Right forelimb (tissue), 1 donor: ENCODE results near the gene HRK.
A peak's percentile ranks its signal among the peaks of the same experiment; 100 is the strongest.

Source experiments
- DNase-seq: peaks from one replicate; pipeline ENCODE4 v3.0.0-alpha.2; 2018

Gene HRK

GRCh38 chr12:116864371-116865160 is 16.7 kb downstream of the HRK start:
- no peak for DNase-seq

GRCh38 chr12:116863275-116863767 is 17.9 kb downstream of the HRK start:
- no peak for DNase-seq

- no peak for DNase-seq
These were observed 19.1 kb downstream of the HRK start for GRCh38 chr12:116862167-116862566.

GRCh38 chr12:116861320-116861719 is 19.9 kb downstream of the HRK start:
- peak; percentile 67 for DNase-seq

- DNase-seq = no peak
These were observed 21.0 kb downstream of the HRK start for GRCh38 chr12:116860263-116860662.

- DNase-seq = no peak
These were observed 22.2 kb downstream of the HRK start for GRCh38 chr12:116859079-116859478.

- DNase-seq = no peak
These were observed 24.5 kb downstream of the HRK start for GRCh38 chr12:116856729-116857128.

GRCh38 chr12:116855744-116856470 is 25.3 kb downstream of the HRK start:
- DNase-seq = no peak

GRCh38 chr12:116853507-116853906 is 27.7 kb downstream of the HRK start:
- DNase-seq = no peak

- DNase-seq = no peak
These were observed 28.9 kb downstream of the HRK start for GRCh38 chr12:116852303-116852702.

- DNase-seq = no peak
These were observed 32.0 kb downstream of the HRK start for GRCh38 chr12:116849216-116849615.

GRCh38 chr12:116843085-116843484 is 38.2 kb downstream of the HRK start:
- no peak for DNase-seq

GRCh38 chr12:116839287-116839830 is 41.9 kb downstream of the HRK start:
- DNase-seq = no peak

GRCh38 chr12:116838365-116838764 is 42.9 kb downstream of the HRK start:
- DNase-seq = no peak

- no peak for DNase-seq
These were observed 44.1 kb downstream of the HRK start for GRCh38 chr12:116837097-116837496.

- no peak for DNase-seq
These were observed 45.8 kb downstream of the HRK start for GRCh38 chr12:116835484-116835883.

GRCh38 chr12:116833474-116833873 is 47.8 kb downstream of the HRK start:
- no peak for DNase-seq

GRCh38 chr12:116832353-116832752 is 48.9 kb downstream of the HRK start:
- DNase-seq = no peak

- no peak for DNase-seq
These were observed 53.8 kb downstream of the HRK start for GRCh38 chr12:116827432-116827831.

GRCh38 chr12:116821291-116821690 is 60.0 kb downstream of the HRK start:
- no peak for DNase-seq

GRCh38 chr12:116820064-116820656 is 61.1 kb downstream of the HRK start:
- DNase-seq = no peak

- peak; percentile 93 for DNase-seq
These were observed 62.1 kb downstream of the HRK start for GRCh38 chr12:116818948-116819832.
